IMR-90 (cell line): ENCODE results near the gene OR6B1. TPM values are rescaled to one million over a fixed set of nuclear protein-coding genes. Genes with fewer than 3 reads are reported as not detected.

Experiments
- ATAC-seq: fragments of 200-7000 bp; cut with Tn5 transposase; 2 replicates; pipeline ENCODE4 v1.9.1; 2020; ENCODE audit warnings: low read depth, mild to moderate bottlenecking, moderate library complexity
- BruUV-seq: library from RNA; stranded (reverse); fragments of 400-500 nt; replicated peaks from 2 replicates; lab custom pipeline; 2021; lab: Mats Ljungman, UMichigan
- CTCF ChIA-PET: fragments of 300-600 bp; formaldehyde crosslinking; extraction: SDS; loops from one replicate; lab custom pipeline; 2021; ENCODE audit warnings: antibody characterized with exemption; lab: Yijun Ruan, JAX
- POLR2A ChIA-PET: fragments of 300-600 bp; sonication (Branson Sonifier 250); formaldehyde crosslinking; loops from one replicate; lab custom pipeline; 2022; ENCODE audit warnings: antibody characterized with exemption; ENCODE audit not compliant: unreplicated experiment; lab: Charles Lee
- DNase-seq: peaks from one replicate; pipeline ENCODE4 v3.0.0; 2013
- H2AFZ ChIP-seq: replicated peaks from 2 replicates; pipeline ENCODE3; 2013; ENCODE audit warnings: low read length, mild to moderate bottlenecking; ENCODE audit not compliant: poor library complexity
- H2AK5ac ChIP-seq: 2 replicates; pipeline ENCODE4 v1.6.1; 2013; ENCODE audit warnings: low read depth, low read length, inconsistent platforms
- H2AK9ac ChIP-seq: replicated peaks from 2 replicates; pipeline ENCODE3; 2013; ENCODE audit warnings: mild to moderate bottlenecking, low read depth, low read length, moderate library complexity; ENCODE audit not compliant: poor library complexity
- H2BK120ac ChIP-seq: 2 replicates; pipeline ENCODE4 v1.6.1; 2013; ENCODE audit warnings: low read depth, low read length, inconsistent platforms
- H2BK15ac ChIP-seq: 3 replicates; pipeline ENCODE4 v1.6.1; 2013; ENCODE audit warnings: low read depth, low read length, inconsistent platforms
- H2BK20ac ChIP-seq: 2 replicates; pipeline ENCODE4 v1.6.1; 2013; ENCODE audit warnings: low read depth, mild to moderate bottlenecking, inconsistent platforms, low read length, moderate library complexity
- H2BK5ac ChIP-seq: 2 replicates; pipeline ENCODE4 v1.6.1; 2013; ENCODE audit warnings: mild to moderate bottlenecking, low read depth, low read length, inconsistent platforms; ENCODE audit not compliant: poor library complexity, severe bottlenecking
- H3K14ac ChIP-seq: replicated peaks from 2 replicates; pipeline ENCODE4 v1.6.1; 2013; ENCODE audit warnings: low read depth, low read length, inconsistent platforms
- H3K18ac ChIP-seq: 2 replicates; pipeline ENCODE4 v1.6.1; 2013; ENCODE audit warnings: low read depth, low read length, control low read depth
- H3K23ac ChIP-seq: 2 replicates; pipeline ENCODE4 v1.6.1; 2013; ENCODE audit warnings: low read depth, low read length, inconsistent platforms
- H3K27ac ChIP-seq: 2 replicates; pipeline ENCODE4 v1.5.1; 2013; ENCODE audit warnings: mild to moderate bottlenecking, control low read depth, low read length; ENCODE audit not compliant: insufficient read depth
- H3K27me3 ChIP-seq: 2 replicates; pipeline ENCODE4 v1.6.1; 2013; ENCODE audit warnings: low read length; ENCODE audit not compliant: control insufficient read depth, insufficient read depth
- H3K36me3 ChIP-seq: 2 replicates; pipeline ENCODE4 v1.6.1; 2013; ENCODE audit warnings: low read length, mixed read lengths; ENCODE audit not compliant: control insufficient read depth, insufficient read depth
- H3K4ac ChIP-seq: 2 replicates; pipeline ENCODE4 v1.6.1; 2013; ENCODE audit warnings: low read depth, low read length, inconsistent platforms
- H3K4me1 ChIP-seq: 2 replicates; pipeline ENCODE4 v1.6.1; 2013; ENCODE audit warnings: low read length, mixed read lengths; ENCODE audit not compliant: control insufficient read depth, insufficient read depth
- H3K4me2 ChIP-seq: 2 replicates; pipeline ENCODE4 v1.6.1; 2013; ENCODE audit warnings: low read depth, mild to moderate bottlenecking, control low read depth, low read length, moderate library complexity
- H3K4me3 ChIP-seq: 2 replicates; pipeline ENCODE4 v1.5.1; 2013; ENCODE audit warnings: low read depth, mild to moderate bottlenecking, control low read depth, low read length, moderate library complexity; ENCODE audit not compliant: insufficient read depth
- H3K56ac ChIP-seq: 2 replicates; pipeline ENCODE4 v1.6.1; 2013; ENCODE audit warnings: low read length, inconsistent platforms; ENCODE audit not compliant: insufficient read depth; ENCODE audit errors: extremely low read depth
- H3K79me1 ChIP-seq, 2 experiments: 2 replicates each; pipeline ENCODE4 v1.6.1; 2013; ENCODE audit warnings: low read length in 2 of 2, inconsistent platforms in 1 of 2, low read depth in 1 of 2
- H3K9ac ChIP-seq: 2 replicates; pipeline ENCODE4 v1.6.1; 2013; ENCODE audit warnings: low read depth, low read length, control low read depth
- H3K9me1 ChIP-seq: 2 replicates; pipeline ENCODE4 v1.6.1; 2013; ENCODE audit warnings: low read length, inconsistent platforms; ENCODE audit not compliant: insufficient read depth
- H3K9me3 ChIP-seq: 2 replicates; pipeline ENCODE4 v1.6.1; 2013; ENCODE audit warnings: low read length; ENCODE audit not compliant: control insufficient read depth, insufficient read depth
- H4K20me1 ChIP-seq: 2 replicates; pipeline ENCODE4 v1.6.1; 2013; ENCODE audit warnings: low read length, inconsistent platforms; ENCODE audit not compliant: insufficient read depth
- H4K5ac ChIP-seq: 2 replicates; pipeline ENCODE4 v1.6.1; 2013; ENCODE audit warnings: mild to moderate bottlenecking, low read depth, low read length, control low read depth
- H4K8ac ChIP-seq, 2 experiments: 2 replicates each; pipeline ENCODE4 v1.6.1; 2013; ENCODE audit warnings: low read depth in 2 of 2, low read length in 2 of 2, control low read depth in 1 of 2, inconsistent platforms in 1 of 2
- H4K91ac ChIP-seq: 2 replicates; pipeline ENCODE4 v1.6.1; 2013; ENCODE audit warnings: low read depth, low read length, inconsistent platforms; ENCODE audit not compliant: insufficient read depth
- CHD1 ChIP-seq: IDR thresholded peaks from 2 replicates; pipeline ENCODE4 v1.6.1; 2012; ENCODE audit warnings: low read depth, low read length, improper control_type of control experiment
- MAZ ChIP-seq: IDR thresholded peaks from 2 replicates; pipeline ENCODE4 v1.6.1; 2012; ENCODE audit warnings: low read depth, mild to moderate bottlenecking, low read length, improper control_type of control experiment, moderate library complexity, borderline replicate concordance
- MXI1 ChIP-seq: IDR thresholded peaks from 2 replicates; pipeline ENCODE4 v1.6.1; 2012; ENCODE audit warnings: low read depth, mild to moderate bottlenecking, low read length, moderate library complexity, borderline replicate concordance
- RAD21 ChIP-seq: IDR thresholded peaks from 2 replicates; pipeline ENCODE4 v1.6.1; 2012; ENCODE audit warnings: low read length, improper control_type of control experiment
- RFX5 ChIP-seq: IDR thresholded peaks from 2 replicates; pipeline ENCODE4 v1.8.0; 2012; ENCODE audit warnings: low read depth, mild to moderate bottlenecking, low read length, moderate library complexity
- SMC3 ChIP-seq: fragments of 150-350 bp; IDR thresholded peaks from 2 replicates; pipeline ENCODE4 v1.6.1; 2016; ENCODE audit warnings: low read depth, mild to moderate bottlenecking, antibody characterized with exemption, low read length, moderate library complexity
- WGBS, 2 experiments: methylation state at CpG; one replicate each; pipeline versions ENCODE4 v1.1.5 to v1.1.7; 2013; ENCODE audit warnings: missing lambda C conversion rate in 2 of 2; ENCODE audit not compliant: insufficient read length in 1 of 2; ENCODE audit errors: extremely low coverage in 2 of 2; 5-methylcytosine and 5-hydroxymethylcytosine counted together
- dilution Hi-C: fragments of 300-500 bp; cut with HindIII; formaldehyde crosslinking; loops from one replicate; pipeline ENCODE4 v1.14.3; 2018; ENCODE audit warnings: low sequenced_read_pairs; ENCODE audit not compliant: unreplicated experiment
- in situ Hi-C: fragments of 300-500 bp; cut with MboI; formaldehyde crosslinking; loops from 3 replicates; pipeline ENCODE4 v1.14.3; 2019; ENCODE audit warnings: low sequenced_read_pairs, inconsistent platforms, mixed read lengths
- intact Hi-C: fragments of 100-400 bp; cut with micrococcal nuclease; formaldehyde crosslinking; loops from 2 replicates; pipeline ENCODE4 v1.10.0; 2022
- polyA plus RNA-seq, 3 experiments: library from polyadenylated mRNA; depleted of rRNA; stranded (reverse); fragments of >200 nt; gene quantifications; 2 replicates each; pipeline ENCODE4 v1.2.3, GENCODE V29; 2012; ENCODE audit warnings: low replicate concordance in 1 of 3
- total RNA-seq: library from RNA; depleted of rRNA; stranded (reverse); fragments of >200 nt; gene quantifications from 2 replicates; pipeline ENCODE4 v1.2.3, GENCODE V29; 2012
- TF ChIP-seq, protein P1 (sequence below): conservative IDR thresholded peaks from 2 replicates; pipeline ENCODE4 v1.5.1; 2012; ENCODE audit warnings: mild to moderate bottlenecking, low read depth, low read length, improper control_type of control experiment

OR6B1 gene
- total and polyA plus RNA-seq, 2 of the 4 experiments (the other 2 are of a cell fraction): not detected

DNA sequence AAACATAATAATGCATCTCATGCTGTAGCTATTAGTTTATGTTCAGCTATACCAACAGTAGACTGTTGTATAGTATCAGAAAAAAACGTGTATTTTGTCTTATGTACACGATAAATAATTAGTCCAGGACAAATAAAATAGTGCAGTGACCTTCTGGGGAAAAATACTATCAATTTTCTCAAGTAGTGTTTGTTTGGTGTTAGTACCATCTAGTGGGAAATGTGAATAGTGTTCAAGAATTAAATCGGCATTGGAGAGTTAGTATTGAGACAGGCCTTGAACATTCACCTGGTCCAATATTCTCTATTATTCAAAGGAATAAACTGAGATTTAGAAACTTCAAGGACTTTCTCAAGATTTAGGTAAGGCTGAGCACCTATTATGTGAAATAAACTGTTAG lies 26.9 kb downstream of the OR6B1 start:
- H3K79me1 ChIP-seq: no peaks in the 10 kb centered on the region
- no peak overlapping the region for H4K91ac ChIP-seq
- H4K5ac ChIP-seq: no peak overlapping the region
- DNase-seq (peak; percentile 50), ATAC-seq (peak; percentile 84)
- H4K8ac ChIP-seq: no peak overlapping the region
- no peak overlapping the region for H2AK9ac ChIP-seq
- H2BK5ac ChIP-seq: no peak overlapping the region
- H3K4me2 ChIP-seq: no peak overlapping the region
- no peak overlapping the region for H3K4ac ChIP-seq
- no peak for TF ChIP-seq RFX5
- TF ChIP-seq, protein P1, sequence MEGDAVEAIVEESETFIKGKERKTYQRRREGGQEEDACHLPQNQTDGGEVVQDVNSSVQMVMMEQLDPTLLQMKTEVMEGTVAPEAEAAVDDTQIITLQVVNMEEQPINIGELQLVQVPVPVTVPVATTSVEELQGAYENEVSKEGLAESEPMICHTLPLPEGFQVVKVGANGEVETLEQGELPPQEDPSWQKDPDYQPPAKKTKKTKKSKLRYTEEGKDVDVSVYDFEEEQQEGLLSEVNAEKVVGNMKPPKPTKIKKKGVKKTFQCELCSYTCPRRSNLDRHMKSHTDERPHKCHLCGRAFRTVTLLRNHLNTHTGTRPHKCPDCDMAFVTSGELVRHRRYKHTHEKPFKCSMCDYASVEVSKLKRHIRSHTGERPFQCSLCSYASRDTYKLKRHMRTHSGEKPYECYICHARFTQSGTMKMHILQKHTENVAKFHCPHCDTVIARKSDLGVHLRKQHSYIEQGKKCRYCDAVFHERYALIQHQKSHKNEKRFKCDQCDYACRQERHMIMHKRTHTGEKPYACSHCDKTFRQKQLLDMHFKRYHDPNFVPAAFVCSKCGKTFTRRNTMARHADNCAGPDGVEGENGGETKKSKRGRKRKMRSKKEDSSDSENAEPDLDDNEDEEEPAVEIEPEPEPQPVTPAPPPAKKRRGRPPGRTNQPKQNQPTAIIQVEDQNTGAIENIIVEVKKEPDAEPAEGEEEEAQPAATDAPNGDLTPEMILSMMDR: peak; percentile 70
- TF ChIP-seq CHD1: no peak
- peak; percentile 77 for TF ChIP-seq RAD21
- peak; percentile 64 for TF ChIP-seq SMC3
- TF ChIP-seq MAZ: no peak
- no peak for TF ChIP-seq MXI1
- no peak overlapping the region for H3K14ac ChIP-seq
- ChIA-PET CTCF (interaction anchor here (0.8 kb wide), 1 partner anchor 291 kb away, joined by 3 read pairs; no protein-coding TSS in a partner anchor), POLR2A (no interaction called here)
- H3K23ac ChIP-seq: no peak overlapping the region
- no peak overlapping the region for H2BK15ac ChIP-seq
- dilution Hi-C loops (no loop called here), intact Hi-C loops (loop anchor here (1.0 to 5.0 kb wide), 2 partner anchors 100 to 126 kb away; no protein-coding TSS in a partner anchor), in situ Hi-C loops (no loop called here)
- H3K9ac ChIP-seq: no peak overlapping the region
- no peak overlapping the region for H3K56ac ChIP-seq
- peaks cover 2% of the 10 kb centered on the region for H3K27me3 ChIP-seq
- no peak overlapping the region for H3K4me3 ChIP-seq
- H2BK120ac ChIP-seq: no peak overlapping the region
- no peaks in the 10 kb centered on the region for H4K20me1 ChIP-seq
- BruUV-seq: no TSS peak
- H2BK20ac ChIP-seq: no peak overlapping the region
- no peak overlapping the region for H2AK5ac ChIP-seq
- H3K27ac ChIP-seq: no peak overlapping the region
- H3K9me1 ChIP-seq: no peaks in the 10 kb centered on the region
- no peaks in the 10 kb centered on the region for H3K4me1 ChIP-seq
- H3K18ac ChIP-seq: no peak overlapping the region
- no peak overlapping the region for H2AFZ ChIP-seq
- no peaks in the 10 kb centered on the region for H3K36me3 ChIP-seq
- WGBS, 2 experiments: no CpG with 5 or more reads among the region's 3 CpGs
- no peaks in the 10 kb centered on the region for H3K9me3 ChIP-seq
